DOHH2 (cell line): ENCODE measurements around the gene GRAP.

ENCODE experiments used
- CTCF ChIP-seq: fragments of 200-600 bp; sonication (generic); IDR thresholded peaks from one replicate; pipeline ENCODE4 v1.5.1; 2014; ENCODE audit warnings: antibody characterized with exemption, mild to moderate bottlenecking, low read depth, low read length; ENCODE audit not compliant: poor library complexity, severe bottlenecking
- EZH2phosphoT487 ChIP-seq: fragments of 200-600 bp; sonication (generic); IDR thresholded peaks from 2 replicates; pipeline ENCODE4 v1.6.1; 2017; ENCODE audit warnings: borderline replicate concordance, mild to moderate bottlenecking, antibody characterized with exemption, low read length, moderate library complexity, mixed read lengths

- no peak for TF ChIP-seq CTCF
- TF ChIP-seq EZH2phosphoT487, result no peak
These were observed 35.8 kb downstream of the GRAP start for GRCh38 chr17:19010729-19011505.
